Middle frontal gyrus (tissue), 1 donor: ENCODE measurements around the gene PFDN5.
"Not testable (repeated sequence)": the region's sequence is repeated elsewhere in the genome, so short reads cannot be mapped to it uniquely, and the experiment has no call there.

Source experiments
- DNase-seq: peaks from one replicate; pipeline ENCODE4 v3.0.0-alpha.2; 2015; ENCODE audit warnings: low spot score; ENCODE audit errors: extremely low spot score

The PFDN5 gene

DNA sequence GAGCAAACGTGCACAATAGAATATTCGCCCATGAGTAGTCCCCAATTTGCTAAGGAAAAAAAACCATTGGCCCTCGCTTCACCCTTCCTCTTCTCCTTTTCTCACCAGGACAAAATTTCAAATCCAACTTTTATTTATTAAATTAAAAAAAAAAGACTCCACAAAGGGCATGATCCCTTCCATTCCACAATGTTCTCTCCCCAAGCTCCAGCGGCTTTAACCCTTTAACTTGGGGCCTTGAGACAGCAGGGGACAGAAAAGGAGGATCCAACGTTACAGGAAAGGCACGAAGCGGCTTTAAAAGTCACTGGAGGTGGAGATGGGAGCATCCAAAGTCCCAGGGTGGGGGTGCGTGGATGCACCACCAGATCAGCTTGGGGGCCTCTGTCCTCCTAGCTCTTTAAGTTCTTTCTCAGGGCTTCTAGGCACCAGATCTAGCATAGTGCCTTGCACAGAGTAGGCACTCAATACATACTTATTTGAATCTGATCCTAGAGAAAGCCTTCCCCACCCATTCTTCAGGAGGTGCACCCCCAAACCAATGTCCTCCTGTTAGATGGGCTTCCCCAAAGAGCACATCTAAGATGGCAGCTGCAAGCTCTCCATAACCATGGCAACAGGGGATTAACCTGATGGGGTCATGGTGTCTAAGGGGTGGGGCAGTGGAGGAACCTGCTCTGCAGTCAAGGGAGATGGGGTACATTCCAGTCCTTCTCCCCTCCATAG lies 31.3 kb downstream of the PFDN5 start:
- DNase-seq = no peak

DNA sequence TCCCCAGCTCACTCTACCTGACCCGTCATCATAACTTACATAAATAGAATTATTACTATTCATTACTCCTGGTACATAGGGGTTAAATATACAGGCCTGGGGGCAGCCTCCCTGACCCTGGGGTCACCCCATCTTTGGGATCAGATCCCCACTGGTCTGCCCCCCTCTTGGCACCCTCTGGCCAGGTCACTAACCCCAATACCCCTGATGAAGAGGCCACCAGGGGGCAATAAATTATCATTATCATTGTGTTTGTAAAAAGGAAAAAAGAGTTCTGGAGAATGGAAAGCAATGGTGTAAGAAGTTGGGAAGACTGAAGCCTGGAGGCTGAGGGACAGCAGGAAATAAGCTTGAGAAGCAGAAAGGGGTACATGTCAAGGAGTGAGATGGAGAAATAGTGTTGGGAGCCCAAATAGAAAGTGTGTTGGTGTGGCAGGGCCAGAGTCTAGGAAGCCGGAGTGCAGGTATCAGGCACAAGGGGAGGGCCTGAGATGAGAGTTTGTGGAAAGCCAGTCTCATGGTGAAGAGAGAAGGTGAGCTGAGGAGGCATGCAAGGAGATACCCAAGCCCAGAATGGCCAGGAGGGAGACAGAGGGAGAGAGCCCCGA lies 32.2 kb downstream of the PFDN5 start:
- DNase-seq = no peak

GRCh38 chr12:53328043-53328435 lies 32.7 kb downstream of the PFDN5 start:
- DNase-seq = no peak

DNA sequence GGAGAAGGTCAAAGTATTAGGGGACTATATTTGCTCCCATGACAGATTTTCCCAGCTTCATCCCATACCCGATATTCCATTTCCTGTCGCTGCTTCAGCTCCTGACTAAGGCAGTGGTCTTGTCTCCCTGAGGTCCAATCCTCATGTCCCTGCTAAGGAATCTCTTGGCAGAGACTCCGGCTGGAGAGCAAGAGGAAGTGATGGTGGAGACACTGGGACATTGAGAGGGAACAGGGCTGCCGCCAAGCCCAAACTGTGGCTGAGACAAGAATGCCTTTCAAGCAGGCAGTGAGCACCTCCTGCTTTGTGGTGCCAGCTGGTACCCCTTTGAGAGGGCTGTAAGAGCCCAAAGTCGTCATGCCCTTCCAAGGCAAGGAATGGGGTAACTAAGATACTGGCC lies 35.3 kb downstream of the PFDN5 start:
- no peak for DNase-seq

GRCh38 chr12:53332339-53332738 lies 37.0 kb downstream of the PFDN5 start:
- DNase-seq = not testable (repeated sequence)

- DNase-seq = no peak
These were observed 37.4 kb downstream of the PFDN5 start for GRCh38 chr12:53332744-53333143.

DNA sequence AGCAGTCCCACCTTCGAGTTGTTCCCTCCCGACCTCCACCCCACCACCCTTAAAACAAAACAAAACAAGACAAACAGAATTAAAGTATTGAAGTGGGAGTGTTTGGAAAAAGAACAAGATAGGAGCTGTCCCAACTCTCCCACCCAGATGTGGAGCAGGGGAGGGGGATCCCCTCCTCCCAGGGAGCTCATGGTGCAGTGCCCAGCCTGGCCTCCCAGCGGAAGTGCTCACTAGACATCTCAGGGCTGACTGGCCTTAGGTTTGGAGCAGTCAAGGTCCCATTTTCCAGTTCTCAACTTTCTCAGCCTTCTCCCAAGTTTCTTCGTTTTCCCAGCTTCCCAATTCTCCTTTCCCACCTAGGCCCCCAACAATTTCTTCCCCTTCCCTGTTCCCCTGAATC lies 37.9 kb downstream of the PFDN5 start:
- no peak for DNase-seq

GRCh38 chr12:53333845-53334244 lies 38.5 kb downstream of the PFDN5 start:
- DNase-seq = no peak

DNA sequence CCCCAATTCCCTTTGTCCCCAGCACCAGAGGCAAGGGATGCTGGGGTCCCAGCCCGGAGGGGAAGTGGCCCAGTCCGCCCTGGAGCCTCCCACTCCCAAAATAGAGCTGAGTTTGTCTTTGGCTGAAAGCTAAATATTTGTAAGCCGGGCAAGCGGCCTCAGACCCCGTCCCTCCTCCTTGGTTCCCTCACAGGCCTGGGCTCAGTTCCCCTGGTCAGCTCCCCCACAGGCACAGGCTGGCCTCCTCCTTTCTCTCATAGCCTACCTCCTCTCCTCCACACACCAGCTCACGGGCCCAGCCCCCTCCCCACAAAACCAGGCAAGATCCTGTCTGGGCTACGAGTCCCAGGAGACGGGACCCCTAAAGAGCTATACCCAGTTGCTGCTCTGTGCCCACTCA lies 39.5 kb downstream of the PFDN5 start:
- no peak for DNase-seq

DNA sequence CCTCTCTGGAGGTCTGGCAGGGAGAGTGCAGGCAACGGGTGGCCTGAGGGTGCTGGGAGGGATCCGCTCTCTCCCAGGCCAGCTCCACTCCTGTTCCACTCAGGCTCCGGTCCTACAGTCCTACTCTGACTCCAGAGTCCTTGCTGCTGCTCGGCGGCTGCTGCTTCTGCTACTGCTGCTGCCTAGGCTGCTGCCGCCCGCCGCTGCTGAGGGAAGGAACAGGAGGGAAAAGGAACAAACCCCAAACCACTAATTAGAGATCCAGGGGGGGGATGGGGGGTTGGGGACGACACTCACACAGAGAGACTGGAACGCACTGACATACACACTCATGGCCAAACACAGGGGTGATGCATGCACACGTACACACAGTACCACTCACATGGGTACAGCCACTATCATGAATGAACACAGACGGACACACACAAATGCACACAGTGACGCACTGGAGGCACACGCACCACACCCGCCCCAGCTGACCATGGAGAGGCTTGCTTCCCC lies 40.9 kb downstream of the PFDN5 start, which contains the start of gene SP7:
SP7 (minus strand) TSS at position 174 of the 501 bp plus-strand sequence. CDS start 708 bp downstream, outside the sequence.
- no peak for DNase-seq

GRCh38 chr12:53338017-53338416 lies 42.7 kb downstream of the PFDN5 start:
- no peak for DNase-seq

GRCh38 chr12:53338916-53339315 lies 43.6 kb downstream of the PFDN5 start:
- DNase-seq = no peak

- DNase-seq = no peak
These were observed 45.1 kb downstream of the PFDN5 start for GRCh38 chr12:53340398-53340797.

DNA sequence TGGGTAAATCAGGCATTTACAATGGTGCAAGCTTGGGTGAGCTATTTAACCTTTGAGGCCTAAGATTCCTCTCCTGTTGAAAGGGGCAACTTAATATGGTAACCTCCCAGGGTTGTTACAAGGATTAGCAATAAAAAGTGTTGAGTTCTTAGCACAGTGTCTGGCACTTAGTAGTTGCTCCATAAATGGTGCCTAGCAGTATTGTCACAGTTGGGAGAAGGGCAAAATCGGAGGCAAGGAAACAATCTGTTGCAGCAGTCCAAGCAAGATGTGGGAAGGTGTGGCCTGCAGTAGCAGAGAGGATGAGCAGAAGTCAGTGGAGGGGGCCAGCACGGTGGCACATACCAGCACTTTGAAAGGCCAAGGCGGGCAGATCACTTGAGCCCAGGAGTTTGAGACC lies 48.1 kb downstream of the PFDN5 start:
- no peak for DNase-seq

DNA sequence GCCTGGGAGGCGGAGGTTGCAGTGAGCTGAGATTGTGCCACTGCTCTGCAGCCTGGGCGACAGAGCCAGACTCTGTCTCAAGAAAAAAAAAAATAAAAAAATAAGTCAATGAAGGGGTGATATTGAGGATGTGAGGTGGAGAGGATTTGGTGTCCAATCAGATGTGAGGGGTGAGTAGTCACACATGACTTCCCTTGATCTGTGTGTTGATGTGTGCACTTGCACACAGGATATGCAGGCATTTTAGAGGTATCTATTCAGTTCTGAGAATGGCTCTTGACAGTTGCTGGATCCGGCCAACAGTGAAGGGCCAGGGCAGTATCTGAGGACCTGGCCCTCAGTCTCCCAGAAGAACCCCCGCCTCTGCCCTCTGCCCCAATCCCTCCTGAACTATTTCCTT lies 48.6 kb downstream of the PFDN5 start:
- DNase-seq = no peak

GRCh38 chr12:53344487-53344823 lies 49.1 kb downstream of the PFDN5 start:
- no peak for DNase-seq

- peak; percentile 71 for DNase-seq
These were observed 49.6 kb downstream of the PFDN5 start for GRCh38 chr12:53344824-53345485.

- no peak for DNase-seq
These were observed 50.3 kb downstream of the PFDN5 start for GRCh38 chr12:53345486-53346188.

GRCh38 chr12:53346491-53346890 lies 51.1 kb downstream of the PFDN5 start:
- DNase-seq = no peak

DNA sequence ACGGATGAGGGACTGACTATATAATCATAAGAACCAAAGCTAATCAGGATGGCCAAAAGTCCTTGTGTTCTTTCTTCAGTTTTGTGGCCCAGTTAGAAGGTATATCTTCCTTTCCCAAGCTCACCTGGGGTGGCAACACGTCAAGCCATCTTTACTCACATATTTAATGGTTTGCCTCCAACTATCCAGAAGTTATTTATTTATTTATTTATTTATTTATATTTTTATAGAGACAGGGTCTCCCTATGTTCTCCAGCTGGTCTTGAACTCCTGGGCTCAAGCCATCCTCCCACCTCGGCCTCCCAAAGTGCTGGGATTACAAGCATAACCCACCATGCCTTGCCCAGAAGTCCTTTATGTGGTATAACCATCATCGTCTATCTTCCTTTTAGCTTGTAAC lies 52.6 kb downstream of the PFDN5 start:
- no peak for DNase-seq
